GM19463 (cell line): ENCODE data around the gene TEX30.
"Not testable (repeated sequence)": the region's sequence is repeated elsewhere in the genome, so short reads cannot be mapped to it uniquely, and the experiment has no call there.

Experiments used
- ATAC-seq: cut with Tn5 transposase; IDR thresholded peaks from one replicate; pipeline ENCODE4 v1.9.1; 2021; ENCODE audit warnings: mild to moderate bottlenecking, moderate library complexity; ENCODE audit not compliant: unreplicated experiment

TEX30 gene

DNA sequence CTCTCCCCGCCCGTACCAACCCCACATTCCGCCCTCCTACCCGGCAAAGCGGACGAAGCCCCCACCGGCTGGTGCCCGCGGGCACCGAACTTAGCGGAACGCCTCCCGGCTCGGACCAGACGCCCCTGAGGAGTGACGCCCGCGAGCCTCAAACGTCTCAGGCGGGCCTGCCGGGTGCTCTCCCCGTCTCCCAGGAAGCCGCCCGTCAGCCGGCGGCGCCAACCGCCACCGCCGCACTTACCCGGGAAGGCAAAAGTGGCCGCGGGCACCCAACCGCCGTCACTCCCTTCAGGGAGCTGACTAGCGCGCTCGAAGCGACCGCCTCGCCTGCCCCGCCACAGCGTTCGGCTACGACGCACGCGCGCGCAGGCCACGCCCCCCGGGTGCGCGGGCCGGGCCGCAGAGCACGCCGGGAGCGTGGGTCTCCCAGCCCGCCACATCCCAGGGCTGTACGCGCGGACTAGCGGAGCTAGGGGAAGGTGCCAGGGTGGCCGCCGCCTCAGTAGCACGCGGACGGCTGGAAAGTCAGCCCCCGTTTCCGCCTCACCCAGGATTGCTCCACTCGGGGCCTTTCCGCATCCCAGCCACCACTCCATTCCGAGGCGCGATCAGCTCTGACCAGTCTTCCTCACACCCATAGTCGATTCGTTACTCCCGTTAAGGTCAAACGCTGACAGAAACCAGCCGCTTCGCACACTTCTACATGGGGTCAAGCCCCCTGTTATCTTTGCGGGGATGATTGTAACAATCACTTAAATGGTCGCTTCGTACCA lies at the start of gene TEX30:
Gene TEX30, minus strand, starts transcription at position 346 of the 773 bp plus-strand sequence. CDS start 3,760 bp downstream, outside the sequence.
- peak; percentile 93 for ATAC-seq

DNA sequence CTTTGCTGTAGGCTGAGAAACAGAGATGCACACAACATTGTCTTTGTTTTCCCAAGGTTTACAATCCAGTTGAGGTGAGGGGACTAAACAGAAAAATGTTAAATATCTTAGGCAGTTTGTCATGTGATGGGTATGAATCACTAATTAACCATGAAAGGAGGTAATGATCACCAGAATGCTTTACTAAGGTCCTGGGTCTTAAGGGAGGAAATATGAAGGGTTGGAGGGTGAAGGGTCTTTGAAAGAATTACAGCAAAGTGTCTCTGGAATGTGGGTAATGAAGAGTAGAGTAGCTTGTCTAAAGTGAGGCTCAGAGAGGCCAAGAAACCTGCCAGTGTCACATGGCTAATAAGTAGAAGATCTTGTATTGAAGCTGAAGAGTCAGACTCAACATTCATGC lies 44.3 kb upstream of the TEX30 start:
- no peak for ATAC-seq

DNA sequence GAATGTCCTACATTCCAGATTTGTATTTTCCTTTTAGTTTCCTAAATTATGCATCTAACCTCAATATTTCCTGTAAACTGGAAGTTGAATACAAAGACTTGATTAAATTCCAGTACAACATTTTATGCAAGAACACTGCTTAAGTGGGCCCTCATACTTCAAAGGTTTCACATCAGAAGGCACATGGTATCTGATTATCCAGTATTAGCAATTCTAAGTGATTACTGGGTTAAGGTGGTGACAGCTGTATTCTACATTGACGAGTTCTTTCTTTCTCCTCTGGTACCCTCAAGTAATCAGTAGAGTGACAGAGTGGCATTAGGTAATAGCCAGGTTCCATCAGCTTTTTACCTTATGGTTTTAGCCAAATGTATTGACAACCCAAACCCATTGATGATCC lies 43.7 kb upstream of the TEX30 start:
- ATAC-seq: no peak

DNA sequence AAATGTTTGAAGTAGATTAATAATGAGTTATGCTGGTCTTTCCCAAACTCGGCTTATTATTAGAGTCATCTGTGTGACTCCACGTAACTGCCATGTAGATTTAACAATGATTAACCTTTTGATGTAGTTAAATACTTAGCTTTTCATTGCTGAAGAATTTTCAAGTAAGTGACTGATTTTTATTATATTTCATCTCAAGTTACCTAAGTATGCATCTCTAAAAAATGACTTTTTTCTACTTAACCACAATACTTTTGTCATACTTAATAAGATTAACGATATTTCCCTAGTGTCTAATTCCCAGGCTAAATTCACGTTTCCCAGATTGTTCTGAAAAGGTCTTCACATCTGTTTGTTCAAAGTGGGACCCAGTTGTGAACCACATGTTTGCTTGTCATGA lies 43.1 kb upstream of the TEX30 start:
- no peak for ATAC-seq

DNA sequence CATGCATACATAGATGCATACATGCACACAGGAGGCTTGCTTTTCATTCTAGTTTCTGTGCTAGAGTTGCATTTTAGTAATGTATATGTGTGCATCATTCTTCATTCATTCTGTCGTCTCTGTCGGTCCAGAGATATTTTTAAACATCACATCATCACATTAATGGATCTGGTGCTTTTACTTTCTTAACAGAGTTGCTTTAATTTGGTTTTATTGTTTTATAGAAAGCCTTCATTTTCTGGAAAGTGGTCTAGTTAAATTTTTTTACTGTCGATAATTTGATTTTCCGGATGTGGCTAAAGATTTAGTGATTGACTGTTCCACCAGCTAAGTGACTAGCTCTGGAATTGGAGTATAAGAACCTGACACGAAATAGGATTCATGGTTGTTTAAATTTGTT lies 42.2 kb upstream of the TEX30 start:
- no peak for ATAC-seq

DNA sequence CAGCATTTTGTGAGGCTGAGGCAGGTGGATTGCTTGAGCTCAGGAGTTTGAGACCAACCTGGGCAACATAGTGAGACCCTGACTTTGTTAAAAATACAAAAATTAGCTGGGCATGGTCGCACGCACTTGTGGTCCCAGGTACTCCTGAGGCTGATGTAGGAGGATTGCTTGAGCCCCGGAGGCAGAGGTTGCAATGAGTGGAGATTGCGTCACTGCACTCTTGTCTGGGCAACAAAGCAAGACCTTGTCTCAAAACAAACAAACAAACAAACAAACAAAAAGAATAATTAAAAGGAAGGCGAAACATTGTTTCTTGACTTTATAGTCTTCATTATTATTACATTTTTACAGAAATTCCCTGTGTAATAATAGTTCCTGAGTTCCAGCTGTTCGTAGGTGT lies 41.2 kb upstream of the TEX30 start:
- ATAC-seq: no peak

DNA sequence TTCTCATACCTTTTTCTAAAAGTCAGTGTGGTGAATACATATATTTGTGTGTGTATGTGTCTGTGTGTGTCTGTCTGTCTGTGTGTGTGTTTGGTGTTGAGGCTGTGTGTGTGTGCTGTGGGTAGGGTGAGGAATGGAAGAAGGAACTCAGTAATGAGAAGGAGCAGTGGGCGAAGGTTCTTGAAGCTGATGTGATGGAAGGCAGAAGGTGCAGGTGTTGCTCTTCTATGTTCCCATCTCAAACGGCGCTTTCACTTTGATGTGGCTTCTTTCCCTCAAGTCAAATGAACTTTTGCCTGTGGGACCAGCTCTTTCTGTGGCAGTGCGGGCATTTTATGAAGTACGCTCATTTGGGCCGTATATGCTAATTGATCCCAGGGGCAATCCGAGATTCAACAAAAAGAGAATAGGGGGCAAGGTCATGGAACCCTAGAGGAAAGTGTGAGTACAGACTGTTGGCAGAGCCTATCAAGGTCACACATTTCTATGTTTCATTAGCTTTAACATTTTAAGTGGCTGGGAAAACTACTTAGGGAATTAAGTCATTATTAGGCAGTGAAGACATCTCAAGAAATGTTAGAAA lies 40.5 kb upstream of the TEX30 start:
- ATAC-seq: peak; percentile 46

DNA sequence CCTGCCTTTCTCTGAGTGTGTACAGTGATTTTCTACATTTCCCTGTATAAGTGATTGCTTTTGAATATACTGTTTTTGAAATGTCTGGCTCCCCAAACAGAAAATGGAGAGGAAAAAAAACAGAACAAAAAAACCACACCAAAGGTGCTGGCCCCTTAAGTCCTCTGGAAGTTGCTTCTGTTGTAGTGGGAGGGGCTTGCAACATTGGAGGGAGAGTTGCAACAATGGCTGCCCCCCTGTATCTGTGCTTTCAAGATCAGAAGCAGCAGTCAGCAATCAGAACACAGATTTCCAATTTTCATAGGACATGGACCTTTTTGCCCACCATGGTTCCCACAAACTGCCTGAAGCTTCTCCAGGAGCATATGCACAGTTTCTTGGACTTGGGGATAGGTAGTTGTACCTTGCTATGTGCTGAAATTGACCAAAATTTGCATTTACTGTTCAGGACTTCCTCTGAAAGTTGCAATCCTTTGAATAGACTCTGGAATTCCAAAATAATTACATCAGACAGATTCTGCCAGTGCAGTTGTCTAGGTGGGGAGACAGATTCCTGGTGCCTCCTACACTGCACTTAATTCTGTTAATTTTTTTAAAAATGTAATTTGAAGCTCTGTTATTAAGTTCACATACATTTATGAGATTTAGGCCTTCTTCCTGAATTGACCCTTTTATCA lies 39.2 kb upstream of the TEX30 start:
- ATAC-seq: no peak

DNA sequence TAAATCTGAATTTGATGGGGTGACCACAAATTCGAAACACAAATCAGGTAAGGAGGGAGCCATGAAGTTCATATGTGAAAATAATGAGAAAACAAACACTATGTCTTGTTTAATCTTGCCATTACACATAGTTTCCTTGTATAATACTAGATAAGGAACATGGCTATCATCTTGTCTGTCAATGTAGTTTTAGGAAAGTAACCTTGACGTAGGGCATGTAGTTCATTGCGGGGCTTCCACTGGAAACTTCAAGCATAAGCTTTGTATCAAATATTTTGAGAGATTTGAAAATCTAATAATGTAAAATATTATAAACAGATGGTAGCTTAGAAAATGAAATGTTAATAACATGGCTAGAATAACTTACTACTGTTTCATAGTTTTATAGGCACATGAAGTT lies 34.1 kb upstream of the TEX30 start:
- ATAC-seq: no peak

DNA sequence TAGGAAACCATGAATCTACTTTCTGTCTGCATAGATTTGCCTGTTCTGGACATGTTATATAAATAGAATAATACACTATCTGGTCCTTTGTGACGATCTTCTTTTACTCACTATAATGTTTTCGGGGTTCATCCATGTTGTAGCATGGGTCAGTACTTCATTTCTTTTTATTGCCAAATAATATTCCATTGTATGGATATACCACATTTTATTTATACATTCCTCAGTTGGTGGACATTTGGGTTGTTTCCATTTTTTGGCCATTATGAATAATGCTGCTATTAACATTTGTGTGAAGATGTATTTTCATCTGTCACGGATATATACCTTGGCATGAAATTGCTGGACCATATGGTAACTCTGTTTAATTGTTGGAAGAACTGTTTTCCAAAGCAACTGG lies 32.1 kb upstream of the TEX30 start:
- no peak for ATAC-seq

DNA sequence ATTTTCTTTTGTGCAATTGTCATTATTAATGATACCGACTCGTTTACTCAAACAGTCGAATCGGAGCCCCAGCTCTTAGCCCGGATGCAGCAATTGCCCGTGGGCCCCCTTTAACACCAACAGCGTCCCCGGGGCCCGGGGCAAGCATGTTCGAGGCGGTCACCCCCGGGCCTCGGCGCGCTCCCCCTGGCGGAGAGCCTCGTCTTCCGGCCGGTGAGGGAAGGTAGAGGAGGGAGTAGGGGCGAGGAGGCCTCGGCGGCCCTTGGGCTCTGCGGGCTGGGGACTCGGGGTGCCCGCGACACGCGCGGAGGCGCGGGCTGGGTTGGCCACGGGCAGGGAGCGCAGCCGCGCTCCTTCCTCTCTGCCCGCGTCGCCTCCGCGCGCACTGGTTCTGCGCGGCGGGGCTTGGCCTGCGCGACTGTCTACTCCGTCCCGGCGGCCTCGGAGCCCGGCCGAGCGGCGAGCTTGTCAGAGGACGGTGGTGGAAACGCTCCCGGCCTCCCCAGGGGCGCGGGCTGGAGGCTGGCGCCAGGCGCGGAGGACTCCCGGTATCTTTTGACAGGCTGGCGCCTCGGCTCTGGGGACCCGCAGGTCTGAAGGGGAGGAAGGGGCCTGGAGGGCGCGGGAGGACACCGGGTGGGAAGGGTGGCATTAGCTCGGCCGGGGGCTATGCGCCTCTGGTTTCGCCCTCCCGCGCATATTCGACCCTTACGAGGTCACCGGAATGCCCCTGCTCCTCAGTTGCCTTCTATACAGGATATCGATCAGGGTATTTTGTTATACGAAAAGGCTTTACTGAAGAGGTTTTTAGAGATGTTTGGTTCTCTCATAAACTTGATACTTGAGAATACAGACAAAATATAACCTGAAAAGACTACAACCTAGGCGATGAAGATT lies 26.8 kb upstream of the TEX30 start:
- ATAC-seq: peak; percentile 71

DNA sequence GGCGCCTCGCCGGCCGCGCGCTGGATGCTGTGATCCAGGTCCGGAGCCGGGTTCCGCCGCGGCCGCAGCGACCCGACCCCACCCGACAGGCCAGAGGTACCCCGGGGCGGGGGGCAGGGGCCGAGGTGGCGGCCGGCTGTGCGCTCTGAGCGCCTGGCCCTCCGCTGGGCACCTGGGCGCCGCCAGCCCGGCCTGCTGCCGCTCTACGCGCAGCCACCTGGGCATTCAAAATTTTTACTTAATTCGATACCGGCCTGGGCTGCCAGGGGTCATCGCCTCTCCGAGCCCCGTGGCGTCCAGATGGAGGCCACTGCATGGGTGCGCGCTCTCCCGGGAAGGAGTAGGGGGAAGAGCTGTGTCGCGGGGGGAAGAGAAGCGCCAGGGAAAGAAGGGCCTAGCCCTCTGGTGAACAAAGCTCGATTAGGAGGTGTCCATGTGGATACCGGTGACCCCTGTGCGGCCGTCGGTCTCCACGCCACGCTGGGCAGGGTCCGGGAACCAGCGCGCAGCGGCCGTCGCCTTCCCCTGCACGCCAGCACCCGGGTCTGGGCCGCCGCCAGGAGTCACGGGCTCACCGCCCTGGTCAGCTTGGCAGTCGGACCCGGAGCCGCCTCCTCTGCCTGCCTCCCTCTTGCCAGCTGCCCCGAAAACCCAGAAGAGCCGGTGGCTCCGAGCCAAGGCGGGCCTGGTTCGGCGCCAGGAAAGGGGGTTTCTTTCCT lies 26.0 kb upstream of the TEX30 start:
- ATAC-seq: peak; percentile 4

DNA sequence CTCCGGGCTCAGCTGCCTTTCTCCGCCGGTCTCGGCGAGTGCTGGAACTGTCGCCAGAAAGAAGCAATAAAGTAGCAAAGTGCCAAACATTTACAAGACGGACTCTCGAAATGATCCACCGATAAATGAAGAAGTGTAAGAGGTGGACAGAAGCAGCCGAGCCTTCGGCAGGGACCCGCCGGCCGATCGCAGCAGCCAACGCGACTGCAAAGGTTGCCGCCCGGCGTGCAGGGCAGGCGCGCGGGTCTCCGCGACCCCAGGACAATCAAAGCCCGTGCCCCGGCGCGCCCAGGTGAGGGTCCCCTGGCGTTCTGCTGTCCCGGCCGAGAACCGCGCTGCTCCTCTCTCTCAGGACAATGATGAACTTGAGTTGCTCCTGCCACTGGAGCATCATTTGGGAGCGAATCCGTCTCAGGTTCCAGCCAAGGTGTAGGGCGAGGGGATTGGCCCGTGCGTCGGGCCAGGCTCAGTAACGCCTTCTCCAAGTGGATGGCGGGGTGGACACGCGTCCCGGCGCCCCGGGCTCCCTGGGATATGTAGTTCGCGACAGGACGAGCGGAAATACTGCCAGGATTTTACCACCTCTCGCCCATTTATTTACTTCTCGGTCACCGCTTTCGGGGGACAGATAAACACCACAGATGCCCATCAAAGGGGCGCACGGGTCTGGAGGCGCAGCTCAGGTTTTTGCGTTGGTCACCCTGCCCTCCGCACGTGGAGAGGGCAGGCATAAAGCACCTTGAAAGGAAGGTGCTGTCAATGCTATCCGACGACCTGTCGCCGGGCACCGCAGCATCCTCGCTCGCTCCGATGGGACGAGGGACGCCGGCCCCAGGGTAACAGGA lies 25.2 kb upstream of the TEX30 start, which contains the start of the genes BIVM and POGLUT2:
Gene BIVM, plus strand, starts transcription at position 539 of the 845 bp plus-strand sequence. CDS start 8,149 bp downstream, outside the sequence.
Gene POGLUT2, minus strand, starts transcription at position 396 of the 845 bp plus-strand sequence. Its CDS starts 306 bp downstream, at position 90.
- ATAC-seq: peak; percentile 73

DNA sequence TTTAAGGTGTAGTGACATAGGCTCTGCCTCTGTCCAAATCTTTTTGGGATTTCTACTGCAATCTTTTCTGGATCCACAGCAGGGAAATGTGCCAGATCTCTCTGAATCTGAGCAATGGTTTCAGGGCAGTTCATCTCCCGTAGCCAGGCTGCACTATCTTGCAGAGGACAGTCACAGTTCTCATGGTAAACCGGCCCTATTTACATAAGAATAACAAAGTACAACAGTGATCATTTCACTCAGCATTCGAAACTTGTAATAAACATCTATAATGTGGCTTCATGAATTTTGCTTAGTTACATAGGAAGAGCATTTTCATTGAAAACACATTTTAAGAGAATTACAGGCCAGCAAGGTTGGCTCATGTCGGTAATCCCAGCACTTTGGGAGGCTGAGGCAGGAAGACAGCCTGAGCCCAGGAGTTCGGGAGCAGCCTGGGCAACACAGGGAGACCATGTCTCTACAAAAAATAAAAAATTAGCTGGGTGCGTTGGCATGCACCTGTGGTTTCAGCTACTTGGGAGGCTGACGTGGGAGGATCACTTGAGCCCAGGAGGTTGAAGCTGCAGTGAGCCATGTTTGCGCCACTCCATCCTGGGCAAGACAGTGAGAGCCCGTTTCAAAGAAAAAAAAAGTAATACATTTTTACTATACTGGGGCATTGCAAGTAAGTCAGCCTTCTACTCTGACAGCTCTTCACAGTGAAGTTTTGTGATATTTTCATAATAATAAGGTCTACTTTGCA lies 20.2 kb upstream of the TEX30 start:
- no peak for ATAC-seq

DNA sequence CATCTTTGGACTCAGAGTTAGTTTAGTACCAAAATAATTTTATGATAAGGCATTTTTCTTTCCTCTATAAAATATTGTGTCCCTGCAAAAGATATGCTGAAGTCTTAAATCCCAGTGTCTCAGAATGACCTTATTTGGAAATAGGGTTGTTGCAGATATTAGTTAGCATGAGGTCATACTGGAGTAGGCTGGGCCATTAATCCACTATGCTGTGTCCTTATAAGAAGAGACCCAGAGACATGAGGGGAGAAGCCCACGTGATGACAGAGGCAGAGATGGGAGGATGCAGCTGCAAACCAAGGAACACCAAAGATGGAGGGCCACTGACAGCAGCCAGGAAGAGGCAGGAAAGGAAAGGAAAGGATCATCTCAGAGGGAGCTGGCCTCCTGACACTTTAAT lies 18.8 kb upstream of the TEX30 start:
- no peak for ATAC-seq

DNA sequence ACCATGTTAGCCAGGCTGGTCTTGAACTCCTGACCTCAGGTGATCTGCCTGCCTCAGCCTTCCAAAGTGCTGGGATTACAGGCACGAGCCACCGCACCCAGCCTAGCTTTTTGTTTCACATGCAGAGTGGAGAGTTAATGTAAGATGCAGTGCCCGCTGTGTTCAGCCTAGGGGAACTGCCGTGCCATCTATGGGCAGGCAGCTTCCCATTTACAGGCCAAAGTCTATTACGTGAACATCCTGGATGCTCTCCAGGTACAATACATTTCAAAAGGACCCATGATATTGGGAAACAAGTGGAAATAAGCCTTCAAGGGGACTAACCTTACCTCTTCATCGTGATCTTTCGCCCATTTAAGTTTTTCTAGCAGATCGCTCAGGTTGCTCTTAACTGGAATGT lies 15.1 kb upstream of the TEX30 start:
- no peak for ATAC-seq

DNA sequence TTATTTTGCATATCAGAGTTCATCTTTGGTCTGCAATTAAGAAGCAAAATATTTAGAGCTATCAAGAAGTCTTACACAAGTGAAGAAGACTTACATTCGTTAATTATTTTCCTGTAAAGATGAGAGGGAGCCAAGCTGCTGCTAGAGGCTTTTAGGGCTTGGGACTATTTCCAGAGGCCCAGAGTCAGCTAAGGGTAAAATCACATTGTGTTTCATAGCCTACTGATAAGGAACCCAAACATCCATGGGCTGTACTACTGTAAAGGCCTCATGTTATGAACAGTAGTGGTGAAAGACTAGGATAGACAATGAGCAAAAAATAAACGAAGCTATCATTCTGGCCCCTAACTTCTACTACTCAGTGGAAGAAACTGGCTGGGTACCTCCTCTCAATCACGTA lies 10.9 kb upstream of the TEX30 start:
- ATAC-seq: no peak

DNA sequence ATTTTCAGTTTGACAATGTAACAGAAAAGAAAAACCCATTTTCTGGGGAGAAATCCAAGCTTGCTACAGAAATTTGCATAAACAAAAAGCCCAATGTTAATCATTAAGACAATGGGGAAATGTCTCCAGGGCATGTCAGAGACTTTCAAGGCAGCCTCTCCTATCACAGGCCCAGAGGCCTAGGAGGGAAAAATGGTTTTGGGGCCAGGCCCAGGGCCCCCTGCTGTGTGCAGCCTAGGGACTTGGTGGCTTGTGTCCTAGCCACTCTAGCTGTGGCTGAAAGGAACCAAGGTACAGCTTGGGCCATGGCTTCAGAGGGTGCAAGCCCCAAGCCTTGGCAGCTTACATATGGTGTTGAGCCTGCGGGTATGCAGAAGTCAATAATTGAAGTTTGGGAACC lies 8.0 kb upstream of the TEX30 start:
- ATAC-seq: no peak

DNA sequence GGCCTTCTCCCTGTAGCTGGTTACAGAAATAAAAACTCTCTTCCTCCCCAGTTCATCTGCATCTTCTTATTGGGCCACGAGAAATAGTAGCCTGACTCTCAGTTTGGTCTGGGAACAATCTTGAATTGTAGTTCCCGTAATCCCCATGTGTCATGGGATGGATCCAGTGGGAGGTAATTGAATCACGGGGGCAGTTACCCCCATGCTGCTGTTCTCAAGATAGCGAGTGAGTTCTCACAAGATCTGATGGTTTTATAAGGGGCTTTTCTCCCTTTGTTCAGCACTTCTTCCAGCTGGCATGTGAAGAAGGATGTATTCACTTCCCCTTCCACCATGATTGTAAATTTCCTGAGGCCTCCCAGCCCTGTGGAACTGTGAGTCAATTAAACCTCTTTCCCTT lies 7.1 kb upstream of the TEX30 start:
- not testable (repeated sequence) for ATAC-seq
